Hematopoietic multipotent progenitor cell treated with erythropoietin and hydrocortisone succinate and interleukin-3 and kit ligand, for 4 days (in vitro differentiated cells): ENCODE data around the gene JAK3.

Experiments
- DNase-seq: peaks from one replicate; pipeline ENCODE4 v3.0.0-alpha.2; 2015

Gene JAK3

GRCh38 chr19:17837972-17838371, 9.8 kb downstream of the JAK3 start:
- no peak for DNase-seq

GRCh38 chr19:17836530-17836929, 11.3 kb downstream of the JAK3 start:
- DNase-seq: no peak

GRCh38 chr19:17835182-17836006, 12.4 kb downstream of the JAK3 start:
- no peak for DNase-seq

DNA sequence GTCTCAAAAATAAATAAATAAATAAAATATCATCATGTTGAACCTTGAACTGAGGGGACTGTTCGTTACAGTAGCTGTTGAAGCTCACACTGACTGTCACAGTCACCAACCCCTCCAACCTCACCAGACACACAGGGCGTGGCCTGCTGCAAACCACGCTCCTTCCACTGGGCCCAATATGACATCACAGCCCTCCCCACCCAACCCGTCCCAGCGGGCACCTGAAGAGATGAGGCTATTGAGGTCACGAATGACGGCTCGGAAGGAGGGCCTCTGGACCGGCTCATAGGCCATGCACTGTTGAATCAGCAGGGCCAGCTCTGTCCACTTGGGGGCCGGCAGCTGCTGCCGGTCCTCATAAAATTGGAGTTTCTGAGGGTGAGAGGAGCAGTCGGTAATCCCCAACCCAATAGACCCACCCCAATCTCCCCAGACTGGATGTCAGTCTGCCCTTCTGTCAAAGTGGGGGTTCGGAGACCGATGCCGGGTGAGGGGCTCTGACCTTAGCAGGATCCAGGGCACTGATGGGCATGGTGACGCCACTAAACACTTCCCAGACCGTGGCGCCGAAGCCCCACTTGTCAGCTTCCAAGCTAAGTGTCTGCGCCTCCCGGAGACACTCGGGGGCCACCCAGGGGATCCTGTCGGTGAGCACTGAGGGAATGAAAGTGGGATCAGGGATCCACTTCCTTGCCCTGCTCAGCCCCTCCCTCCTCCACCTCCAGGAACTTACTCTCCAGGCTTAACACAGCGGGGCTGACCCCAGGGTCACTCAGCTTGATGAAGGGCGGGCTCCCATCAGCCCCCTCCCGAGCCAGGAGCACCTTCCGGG, 13.2 kb downstream of the JAK3 start:
- peak; percentile 43 for DNase-seq

DNA sequence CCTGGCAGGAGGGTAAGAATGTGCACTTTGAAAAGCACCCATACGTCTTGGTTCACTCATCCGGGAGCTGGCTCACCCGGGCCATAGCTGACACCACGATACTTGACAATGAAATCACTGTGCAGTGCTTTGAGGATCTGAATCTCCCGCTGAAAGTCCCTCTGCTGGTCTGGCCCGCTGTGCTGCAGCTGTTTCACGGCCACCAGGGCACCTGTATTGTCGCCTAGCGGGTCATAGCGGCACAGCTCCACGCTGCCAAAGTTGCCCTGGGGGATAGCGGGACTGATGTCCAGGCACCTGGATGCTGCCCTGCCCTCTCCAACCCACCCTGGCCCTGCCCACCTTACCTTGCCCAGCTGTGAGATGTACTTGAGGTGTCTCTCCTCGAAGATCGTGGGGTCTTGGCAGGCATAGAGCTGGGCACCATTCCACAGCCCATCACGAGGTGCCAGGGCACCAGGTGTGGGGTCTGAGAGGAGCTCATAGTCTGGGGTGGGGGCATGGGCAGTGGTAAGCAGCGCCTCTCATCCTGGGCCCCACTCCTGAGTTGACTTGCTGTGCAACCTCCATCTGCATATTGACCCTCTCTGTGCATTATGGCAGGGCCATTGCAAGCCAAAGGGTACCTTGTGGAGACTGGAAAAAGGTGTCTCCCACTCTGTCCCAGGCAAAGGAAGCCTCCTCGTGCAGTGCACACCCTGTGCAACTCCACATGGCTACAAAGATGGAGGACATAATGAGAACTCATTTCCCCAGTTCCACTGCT, 15.2 kb downstream of the JAK3 start:
- no peak for DNase-seq

GRCh38 chr19:17831419-17831888, 16.3 kb downstream of the JAK3 start:
- DNase-seq: no peak

DNA sequence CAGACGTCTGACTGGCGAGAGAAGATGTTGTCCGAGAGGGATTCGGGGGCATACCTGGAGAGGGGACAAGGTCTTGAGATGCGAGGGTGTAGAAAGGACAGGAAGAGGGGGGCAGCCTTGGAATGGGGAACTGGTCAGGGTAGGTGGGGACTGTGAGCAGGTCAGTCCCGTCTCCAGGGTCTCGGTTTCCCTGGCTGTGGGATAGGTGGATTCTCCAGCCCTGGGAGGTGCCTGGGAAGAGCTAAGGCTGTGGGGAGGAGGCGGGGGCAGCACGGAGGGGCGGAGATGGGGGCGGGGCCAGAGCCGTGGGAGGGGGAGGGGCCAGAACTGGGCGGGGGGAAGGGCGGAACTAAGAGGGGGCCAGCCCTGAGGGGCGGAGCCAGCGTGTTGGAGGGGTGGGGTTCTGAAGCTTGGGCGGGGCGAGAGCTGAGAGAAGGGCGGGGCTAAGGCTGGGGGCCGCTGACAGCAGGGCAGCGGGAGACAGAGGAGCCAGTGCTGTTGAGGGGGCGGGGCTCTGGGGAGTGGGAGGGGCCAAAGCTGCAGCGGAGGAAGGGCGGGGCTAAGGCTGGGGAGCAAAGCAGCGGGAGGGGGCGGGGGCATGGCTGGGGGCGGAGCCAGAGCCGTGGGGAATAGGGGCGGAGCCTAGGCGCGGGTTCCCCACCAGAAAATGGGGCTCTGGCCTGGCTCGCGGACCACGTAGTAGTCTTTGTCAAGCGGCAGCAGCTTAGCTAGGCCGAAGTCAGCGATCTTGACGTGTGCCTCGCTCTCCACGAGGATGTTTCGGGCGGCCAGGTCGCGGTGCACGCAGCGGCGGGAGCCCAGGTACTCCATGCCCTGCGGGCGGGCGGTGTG, 17.0 kb downstream of the JAK3 start:
- DNase-seq: peak; percentile 73

GRCh38 chr19:17829855-17830566, 17.8 kb downstream of the JAK3 start:
- DNase-seq: no peak

- no peak for DNase-seq
Observed at GRCh38 chr19:17826508-17827056, 21.2 kb downstream of the JAK3 start.

DNA sequence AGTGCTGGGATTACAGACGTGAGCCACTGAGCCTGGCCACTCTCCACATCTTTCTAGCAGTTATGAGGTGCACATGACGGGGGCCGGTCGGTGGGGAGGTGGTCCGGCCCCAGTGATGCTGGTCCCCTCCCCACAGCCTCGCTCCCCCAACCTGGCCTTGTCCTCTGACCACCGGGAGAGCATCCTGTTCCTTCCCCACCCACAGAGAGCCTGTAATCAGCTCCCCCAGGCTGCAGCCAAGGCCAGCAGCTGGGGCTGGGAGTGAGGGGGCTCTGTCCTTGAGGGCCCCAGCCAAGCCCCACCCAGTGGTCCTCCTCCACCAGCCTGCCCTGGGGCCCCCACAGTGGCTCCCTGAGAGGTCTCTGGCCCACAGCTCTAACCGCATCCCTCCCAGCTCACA, 23.4 kb downstream of the JAK3 start:
- no peak for DNase-seq

- DNase-seq: no peak
Observed at GRCh38 chr19:17821190-17821589, 26.6 kb downstream of the JAK3 start, which contains the start of gene INSL3. Gene INSL3 (minus strand): TSS chr19:17821519. CDS start chr19:17821506, 13 bp downstream.

- DNase-seq: no peak
Observed at GRCh38 chr19:17817668-17818363, 30.0 kb downstream of the JAK3 start.

DNA sequence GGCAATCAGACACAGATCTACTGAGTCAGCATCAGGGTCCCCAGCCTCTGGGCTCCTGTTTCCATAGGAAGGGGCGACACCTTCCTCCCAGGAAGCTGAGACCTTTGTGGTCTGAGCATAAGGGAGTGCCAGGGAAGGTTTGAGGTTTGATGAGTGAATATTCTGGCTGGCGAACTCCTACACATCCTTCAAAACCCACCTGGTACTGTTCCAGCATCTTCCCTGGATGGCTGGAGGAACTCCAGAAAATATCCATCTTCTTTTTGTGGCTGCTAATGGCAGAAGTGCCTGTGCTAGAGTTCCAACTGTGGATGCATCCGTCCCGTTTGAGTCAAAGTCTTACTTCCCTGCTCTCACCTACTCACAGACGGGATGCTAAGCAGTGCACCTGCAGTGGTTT, 35.7 kb downstream of the JAK3 start:
- DNase-seq: no peak

- DNase-seq: no peak
Observed at GRCh38 chr19:17811681-17812080, 36.1 kb downstream of the JAK3 start.

DNA sequence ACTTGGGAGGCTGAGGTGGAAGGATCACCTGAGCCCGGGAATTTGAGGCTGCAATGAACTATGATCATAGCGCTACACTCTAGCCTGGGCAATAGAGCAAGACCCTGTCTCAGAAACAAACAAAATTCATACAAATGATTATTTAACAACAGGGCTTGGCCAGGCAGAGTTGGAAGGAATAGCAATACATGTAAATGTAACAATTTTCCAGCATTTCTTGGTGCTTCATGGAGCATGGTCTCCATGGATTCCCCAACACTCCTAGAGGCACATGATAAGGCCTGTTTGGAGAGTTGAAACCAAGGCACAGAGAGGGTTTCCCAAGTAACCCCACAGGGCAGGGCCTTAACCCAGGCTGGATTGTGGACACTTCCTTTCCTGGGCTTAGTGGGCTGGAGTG, 36.7 kb downstream of the JAK3 start:
- no peak for DNase-seq

GRCh38 chr19:17807731-17808316, 40.0 kb downstream of the JAK3 start:
- peak; percentile 48 for DNase-seq

DNA sequence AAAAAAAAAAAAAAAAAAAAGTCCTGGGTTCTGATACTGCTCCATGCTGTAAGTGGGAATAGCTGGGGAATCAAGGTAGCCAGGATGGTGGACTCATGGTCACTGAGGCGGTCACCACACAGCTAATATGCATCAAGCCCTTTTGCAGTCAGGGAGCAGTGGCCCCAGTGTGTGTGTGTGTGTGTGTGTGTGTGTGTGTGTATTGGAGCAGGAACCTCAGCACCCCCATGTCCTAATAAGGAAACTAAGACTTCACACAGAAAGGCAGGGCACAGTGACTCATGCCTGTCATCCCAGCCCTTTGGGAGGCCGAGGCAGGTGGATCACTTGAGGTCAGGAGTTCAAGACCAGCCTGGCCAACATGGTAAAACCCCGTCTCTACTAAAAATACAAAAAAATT, 40.8 kb downstream of the JAK3 start:
- no peak for DNase-seq

GRCh38 chr19:17805427-17805826, 42.4 kb downstream of the JAK3 start:
- no peak for DNase-seq

GRCh38 chr19:17803264-17803896, 44.4 kb downstream of the JAK3 start:
- DNase-seq: peak; percentile 91
